SKM-1 (cell line): ENCODE measurements around the gene SLN.

Source experiments
- DNase-seq: peaks from one replicate; lab custom pipeline; 2025; ENCODE audit not compliant: unreplicated experiment; lab: John Stamatoyannopoulos, UW

The SLN gene

DNA sequence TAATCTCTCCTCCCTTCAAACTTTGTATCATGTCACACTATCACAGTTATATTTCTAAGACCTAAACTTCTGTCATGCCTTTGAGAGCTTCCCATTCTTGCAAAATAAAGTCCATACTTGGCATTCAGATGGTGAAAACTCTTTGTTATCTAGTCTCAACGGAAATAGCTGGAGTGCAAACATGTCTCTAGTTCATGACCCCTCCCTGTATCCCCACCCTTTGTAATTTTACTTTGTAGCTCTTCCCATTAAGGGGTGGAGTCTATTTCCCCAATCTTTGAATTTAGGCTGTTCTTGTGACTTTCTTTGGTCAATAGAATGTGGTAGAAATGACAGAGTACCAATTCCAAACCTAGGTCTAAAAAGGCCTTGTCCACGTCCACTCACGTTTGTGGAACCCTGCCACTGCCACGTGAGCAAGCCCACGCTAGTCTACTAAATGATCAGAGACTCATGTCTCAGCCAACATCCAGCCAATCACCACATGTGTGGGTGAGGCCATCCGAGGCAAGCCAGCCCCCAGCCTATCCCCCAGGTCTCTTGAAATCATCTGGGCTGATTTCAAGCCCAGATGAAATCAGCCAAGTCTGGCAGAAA, 23.4 kb downstream of the SLN start:
- DNase-seq: no peak

DNA sequence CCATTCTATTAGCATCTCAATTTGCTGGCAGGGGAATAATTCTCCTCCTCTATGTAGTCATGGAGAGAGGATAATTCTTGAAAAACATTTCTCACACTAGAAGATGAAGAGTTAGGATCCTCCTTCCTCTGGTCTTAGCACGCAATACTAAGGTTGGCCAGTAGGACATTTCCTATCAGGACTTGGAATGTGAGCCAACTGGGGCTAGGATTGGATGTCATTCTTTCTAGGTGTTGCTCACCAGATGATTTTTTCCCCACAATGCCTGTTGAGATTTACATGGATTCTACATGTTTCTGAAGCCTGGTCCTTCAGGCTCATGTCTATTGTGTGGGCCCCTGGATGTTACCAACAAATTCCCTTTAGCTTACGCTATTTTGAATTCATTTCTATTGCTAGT, 28.0 kb downstream of the SLN start:
- DNase-seq: no peak

DNA sequence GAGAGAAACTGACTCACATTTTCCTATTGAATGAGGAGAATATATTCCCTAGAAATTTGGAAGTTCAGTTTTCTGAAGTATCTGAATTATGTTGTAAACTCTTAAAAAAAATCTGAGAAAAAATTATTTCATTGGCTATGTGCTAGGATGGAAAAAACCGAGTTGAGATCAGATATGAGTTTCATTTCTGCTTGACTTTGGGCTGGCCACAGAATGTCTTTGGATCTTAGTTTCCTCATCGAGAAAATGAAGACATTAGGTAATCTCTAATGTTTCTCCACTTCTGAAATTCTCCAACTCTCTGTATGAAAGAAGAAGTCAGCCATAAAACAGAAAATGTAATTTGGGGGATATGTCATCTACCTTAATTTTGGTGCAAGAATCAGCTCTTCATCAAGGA, 28.8 kb downstream of the SLN start:
- peak; percentile 19 for DNase-seq

DNA sequence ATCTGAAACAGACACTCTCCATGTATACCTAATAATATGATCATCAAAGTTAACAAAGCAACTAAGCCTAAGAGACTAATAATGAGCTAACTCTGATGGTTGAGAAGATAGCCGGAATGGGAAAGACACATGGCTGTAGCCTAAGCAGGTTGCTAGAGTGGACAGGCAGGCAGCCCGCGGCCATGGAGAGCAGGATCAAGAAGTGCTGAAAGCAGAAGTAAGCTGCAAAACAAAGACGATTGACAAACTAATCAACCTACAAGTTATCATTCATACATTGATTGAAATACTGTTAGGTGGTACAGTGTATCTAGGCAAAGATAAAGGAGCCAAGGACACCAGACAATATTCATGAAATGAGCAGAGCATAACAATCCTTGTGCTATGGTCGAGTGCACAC, 29.3 kb downstream of the SLN start:
- DNase-seq: no peak

DNA sequence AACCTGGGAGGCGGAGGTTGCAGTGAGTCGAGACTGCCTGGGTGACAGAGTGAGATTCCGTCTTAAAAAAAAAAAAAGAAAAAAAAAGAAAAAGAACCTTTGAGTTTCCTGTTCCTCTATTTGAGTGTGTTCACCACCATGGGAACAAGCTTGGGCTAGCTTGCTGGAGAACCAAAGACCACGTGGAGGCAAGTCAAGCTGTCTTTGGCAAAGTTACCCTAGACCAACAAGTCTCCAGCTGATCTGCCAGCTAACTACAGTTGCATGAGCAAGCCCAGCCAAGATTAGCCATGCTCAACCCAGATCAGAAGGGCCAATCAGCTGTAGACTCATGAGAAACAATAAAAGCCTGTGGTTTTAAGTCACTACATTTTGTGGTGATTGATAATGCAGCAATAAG, 29.7 kb downstream of the SLN start:
- no peak for DNase-seq

DNA sequence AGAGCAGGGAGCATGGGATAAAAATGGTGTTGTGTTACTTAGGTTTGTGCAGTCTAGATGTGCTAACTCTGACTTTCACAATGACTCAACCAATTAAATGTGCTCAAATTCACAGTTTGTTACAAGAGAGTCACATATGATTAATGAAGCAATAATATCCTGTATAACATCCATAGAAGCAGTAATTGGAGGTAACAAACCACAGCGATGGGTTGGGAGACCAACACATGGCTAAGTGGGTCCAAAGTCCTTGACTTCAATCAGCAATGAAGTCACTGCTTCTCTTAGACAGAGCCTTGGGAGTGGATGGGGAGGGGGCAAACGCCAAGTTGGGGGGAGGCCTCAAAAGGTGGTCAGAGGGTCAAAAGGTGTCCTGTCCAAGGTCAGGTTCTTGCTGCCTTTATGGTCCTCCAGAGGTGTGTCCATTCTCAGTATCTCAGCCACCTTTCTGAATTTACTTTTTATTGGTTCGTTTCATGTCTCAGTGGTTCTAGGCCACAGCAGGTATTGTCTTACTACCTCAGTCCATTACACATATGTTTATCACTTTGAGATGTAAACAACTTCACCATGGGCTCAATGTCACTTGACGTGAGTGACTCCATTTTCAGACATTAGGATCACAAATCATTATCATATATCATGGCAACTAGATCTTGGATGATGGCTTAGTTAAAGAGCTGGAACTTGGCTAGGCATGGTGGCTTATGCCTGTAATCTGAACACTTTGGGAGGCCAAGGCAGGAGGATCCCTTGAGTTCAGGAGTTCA, 32.4 kb downstream of the SLN start:
- DNase-seq: no peak

DNA sequence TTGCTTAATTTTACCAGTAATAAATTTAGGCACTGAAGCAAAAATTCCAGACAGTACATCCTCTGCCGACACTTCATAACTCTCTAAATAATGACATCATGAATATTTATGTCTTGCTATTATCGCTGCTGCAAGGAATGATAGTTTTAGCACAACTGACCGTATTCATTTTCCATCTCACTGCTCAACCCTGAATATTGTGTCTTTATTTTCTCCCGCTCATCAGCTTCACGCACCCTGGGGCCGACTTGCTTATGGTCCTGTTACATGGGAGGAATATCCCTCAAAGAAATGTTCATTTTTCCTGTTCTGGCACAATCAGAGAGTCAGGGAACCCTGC, 33.3 kb downstream of the SLN start:
- no peak for DNase-seq

DNA sequence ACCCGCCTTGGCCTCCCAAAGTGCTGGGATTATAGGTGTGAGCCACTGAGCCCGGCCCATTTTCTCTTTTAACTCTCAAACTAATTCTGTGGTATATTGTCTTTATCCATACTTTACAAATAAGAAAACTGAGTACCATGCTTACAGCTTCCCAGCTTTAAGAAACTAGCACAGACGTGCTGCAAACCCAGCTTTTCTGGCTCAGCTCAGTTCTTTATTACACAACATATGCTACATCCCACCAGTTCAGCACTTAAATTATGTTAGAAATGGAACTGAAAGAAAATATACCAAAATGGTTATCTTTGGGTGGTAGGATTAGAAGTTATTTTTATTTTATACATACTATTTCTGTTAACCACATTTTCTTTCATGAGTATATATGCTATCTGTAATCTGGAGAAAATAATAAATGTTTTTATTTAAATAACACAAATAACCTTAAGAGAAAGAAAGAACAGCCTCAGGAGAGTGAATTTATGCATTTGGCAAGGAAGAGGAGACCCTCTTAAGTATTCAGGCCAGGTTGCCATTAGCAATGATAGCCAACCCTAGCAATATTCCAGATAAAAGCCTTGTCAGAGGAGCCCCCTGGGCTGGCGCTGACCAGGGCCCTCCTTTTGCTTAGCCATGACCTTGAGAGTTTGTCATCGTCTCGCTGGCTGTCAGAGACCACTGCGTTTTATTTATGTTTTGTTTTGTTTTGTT, 33.8 kb downstream of the SLN start:
- no peak for DNase-seq

DNA sequence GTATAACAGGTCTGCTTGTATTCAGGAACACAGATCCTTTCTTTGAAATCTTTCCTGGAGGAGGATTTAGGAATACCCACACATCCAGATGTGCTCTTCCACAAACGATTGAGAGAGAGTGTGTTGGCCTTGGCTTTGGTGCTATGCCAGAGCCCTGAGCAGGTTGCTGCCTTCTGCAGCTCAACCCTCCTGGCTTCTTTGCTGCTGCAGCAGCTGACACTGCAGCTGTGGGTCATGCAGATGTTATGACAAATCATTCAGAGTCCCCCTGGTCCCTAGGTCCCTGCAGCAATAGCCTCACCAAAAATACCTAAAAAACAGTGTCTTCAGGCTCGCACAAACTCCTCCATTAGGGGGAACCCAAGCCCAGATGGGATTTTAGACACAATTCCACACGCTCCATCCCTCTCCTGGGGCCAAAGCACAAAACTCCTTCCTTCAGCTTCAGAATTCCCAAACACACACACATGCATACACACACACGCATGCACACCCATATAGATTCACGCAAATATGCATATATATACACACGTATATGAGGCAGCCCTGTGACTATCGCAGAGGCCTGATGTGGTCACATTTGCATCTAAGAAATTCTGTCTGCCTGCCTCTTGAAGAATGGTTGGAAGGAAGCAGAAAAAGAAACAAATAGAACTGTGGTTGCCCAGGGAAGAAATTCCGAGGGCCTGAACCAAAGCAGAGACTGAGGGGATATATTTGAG, 35.4 kb downstream of the SLN start:
- DNase-seq: no peak

DNA sequence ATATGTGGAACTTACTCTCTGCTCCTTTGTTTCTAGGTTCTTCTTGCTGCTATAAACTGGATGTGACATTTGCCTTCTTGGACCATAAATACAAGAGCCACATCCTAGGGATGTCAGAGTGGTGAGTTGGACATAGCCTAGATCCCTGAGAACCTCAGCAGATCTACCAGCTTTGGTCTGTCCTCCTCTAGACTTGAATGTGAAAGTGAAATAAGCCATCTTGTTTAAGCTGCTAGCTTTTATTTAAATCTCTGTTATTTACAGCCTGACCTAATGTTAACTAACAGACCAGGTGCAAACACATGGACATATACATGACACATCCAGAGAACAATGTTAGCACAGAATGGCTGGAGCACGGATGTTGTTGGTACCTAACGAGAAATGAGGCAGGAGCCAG, 36.0 kb downstream of the SLN start:
- no peak for DNase-seq

DNA sequence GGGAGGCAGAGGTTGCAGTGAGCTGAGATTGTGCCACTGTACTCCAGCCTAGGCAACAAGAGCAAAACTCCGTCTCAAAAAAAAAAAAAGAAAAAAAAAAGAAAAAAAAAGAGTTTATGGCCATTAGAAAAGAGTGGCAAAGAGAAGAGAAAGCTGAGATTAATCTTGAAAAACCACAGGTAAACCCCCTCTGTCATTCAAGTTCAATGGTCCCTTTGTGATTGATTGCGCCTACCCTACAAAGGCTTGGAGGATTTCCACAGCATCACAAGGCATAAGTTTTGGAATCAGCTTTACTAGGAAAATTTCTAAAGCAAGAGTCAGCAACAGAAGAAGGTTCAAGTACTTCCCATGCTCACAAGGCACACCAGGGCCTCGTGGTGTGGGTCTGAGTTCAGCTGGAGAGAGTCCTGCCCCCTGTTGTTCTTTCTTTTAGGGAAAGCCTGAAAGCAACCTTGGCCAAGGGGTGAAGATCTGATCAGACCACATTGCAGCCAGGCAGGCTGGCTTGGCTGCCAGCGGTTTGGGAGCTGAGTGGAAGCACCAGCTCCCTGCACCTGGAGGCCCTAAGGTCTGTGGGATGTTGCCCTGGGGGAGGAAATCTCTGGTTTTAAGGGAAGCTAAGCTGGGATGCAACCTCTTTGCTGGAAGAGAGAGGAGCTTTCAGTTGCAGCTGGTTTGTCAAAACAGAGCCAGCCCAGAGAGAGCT, 41.8 kb downstream of the SLN start:
- no peak for DNase-seq

DNA sequence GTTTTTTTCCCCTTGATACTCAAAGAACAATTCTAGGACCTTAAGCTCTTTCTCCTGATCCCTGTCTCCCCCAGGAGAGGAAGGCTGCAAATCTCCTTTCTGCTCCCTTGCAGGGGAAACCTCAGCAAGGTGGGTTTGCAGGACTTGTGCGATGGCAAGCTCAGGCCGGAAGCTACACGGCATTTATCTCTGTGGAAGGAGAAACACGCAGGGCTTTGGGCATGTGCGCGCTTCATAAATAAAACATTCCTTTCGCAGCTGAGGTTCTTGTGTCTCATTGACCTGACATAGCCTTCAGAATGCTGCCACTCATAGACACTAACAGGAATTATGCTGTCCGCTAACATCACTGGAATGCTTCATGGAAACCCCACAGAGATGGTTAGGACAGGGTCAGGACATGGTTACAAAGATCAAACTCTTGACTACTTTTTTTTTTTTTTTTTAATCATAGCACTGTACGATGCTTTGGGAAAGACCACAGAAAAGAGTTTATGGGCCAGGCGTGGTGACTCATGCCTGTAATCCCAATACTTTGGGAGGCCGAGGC, 42.6 kb downstream of the SLN start:
- DNase-seq: no peak

DNA sequence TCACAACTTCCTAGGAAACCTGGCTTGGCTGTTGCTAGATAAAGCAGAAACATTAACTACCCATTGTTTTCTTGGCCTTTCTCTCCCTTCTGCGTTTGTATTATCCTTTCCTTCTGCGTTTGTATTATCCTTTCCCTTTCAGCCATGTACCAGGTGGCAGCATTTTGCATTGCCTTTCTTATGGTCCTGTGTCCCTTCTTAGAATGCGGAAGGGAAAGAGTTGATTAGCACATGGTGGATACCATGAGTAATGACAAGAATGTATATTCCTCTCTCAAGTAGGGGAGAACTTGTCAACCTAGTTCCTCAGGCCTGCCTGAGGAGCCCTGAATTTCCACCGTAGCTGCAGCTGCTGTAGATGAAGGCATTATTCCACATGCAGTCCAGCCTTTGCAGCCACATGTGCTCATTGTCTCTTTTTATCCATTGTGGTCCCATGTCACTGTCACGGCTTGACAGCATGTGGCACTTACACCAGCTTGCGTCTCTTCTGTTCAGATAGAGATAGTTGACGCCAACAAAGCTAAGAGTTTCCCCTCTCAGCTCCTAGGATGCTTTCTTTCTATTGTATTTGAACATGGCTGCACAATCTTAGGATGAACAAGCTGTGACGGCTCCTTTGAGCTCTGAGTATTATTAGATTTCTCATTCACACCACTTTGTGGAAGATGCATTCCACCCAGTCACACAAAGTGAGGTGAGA, 44.8 kb downstream of the SLN start:
- DNase-seq: no peak

DNA sequence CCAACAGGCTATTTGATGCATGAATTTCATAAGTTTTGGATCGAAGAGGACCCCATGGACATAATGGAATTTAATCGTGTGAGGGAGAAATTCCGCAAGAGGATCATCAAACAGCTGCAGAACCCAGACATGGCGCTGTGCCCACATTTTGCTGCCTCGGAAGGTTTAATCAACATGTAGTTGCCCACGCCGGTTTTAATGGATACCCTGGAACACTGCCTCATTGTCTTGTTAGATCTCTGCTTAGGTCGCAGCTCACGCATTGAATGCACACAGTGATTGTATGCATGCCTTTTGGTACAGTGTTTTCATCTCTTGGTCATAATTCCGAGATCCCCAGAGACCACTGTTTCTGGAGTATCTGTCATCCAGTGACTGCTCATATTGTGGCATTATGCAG, 46.8 kb downstream of the SLN start:
- DNase-seq: no peak

DNA sequence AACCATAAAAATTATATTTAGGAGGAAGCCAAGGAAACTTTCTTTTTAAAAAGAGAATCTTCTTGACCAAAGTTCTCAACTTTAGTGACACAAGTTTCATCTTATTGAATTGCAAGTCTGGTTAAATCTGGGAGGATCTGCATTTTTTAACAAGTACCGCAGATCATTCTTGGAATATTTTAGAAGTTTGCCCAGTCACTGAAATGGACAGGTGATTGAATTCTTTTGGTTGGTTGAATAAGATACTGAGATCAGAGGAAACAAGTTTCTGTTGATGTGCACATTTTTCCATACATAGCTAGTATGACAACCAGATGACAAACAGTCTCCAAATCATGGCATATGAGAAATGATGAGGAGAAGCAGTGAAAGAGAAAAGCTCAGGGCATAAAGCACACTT, 50.2 kb downstream of the SLN start:
- no peak for DNase-seq

DNA sequence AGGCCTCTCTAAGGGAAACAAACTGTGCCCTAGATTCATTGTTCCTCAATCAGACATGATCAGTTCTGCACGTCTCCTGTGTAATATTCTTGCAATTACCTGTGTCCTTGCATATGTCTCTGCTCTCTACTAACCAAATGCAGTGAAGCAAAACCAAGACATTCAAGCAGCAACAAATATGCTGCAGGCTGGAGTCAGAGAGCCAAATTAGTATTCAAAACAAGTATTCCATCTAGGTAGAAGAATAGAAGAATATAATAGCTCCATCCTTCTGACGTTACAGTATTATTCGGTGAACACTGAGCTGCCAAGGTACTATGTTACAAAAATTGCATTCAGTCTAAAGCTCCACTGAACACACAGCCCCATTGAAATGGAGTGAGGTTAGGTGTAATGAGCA, 51.8 kb downstream of the SLN start:
- DNase-seq: no peak

DNA sequence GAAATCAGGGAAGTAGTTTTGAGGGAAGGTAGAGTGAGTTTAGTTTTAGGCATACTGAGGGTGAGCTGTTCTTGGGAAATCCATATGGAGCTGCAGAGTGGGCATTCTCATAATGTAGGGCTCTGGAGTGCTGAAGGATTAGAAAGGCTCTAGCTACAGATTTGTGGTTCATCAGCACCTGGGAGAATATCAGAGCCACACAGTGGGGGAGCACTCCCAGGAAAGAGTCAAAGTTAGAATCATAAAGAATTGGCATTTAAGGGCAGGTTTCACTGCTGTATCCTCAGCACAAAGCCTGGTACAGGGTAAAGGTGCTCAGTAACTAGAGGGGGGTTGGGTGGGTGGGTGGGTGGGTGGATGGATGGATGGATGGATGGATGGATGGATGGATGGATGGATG, 52.5 kb downstream of the SLN start:
- DNase-seq: no peak
